ENCODE measurements around the gene ASGR1. TPM values are rescaled to one million over a fixed set of nuclear protein-coding genes. Genes with fewer than 3 reads are reported as not detected.

Gene ASGR1
- total RNA-seq, 1 donor from 2014 or later: 29.0 TPM

- Mint-ChIP-seq H3K27me3 (ENCODE audit: unreplicated experiment) (peaks cover 23% of the 10 kb centered on the region), H3K4me1 (ENCODE audit: low read depth, unreplicated experiment) (peaks cover 47% of the 10 kb centered on the region), H3K4me3 (ENCODE audit: unreplicated experiment) (peak overlapping the region; percentile 93), H3K27ac (ENCODE audit: unreplicated experiment) (peak overlapping the region; percentile 62), H3K9me3 (ENCODE audit: unreplicated experiment) (peaks cover 15% of the 10 kb centered on the region), H3K36me3 (ENCODE audit: unreplicated experiment) (no peaks in the 10 kb centered on the region)
- DNase-seq: no peak
- TF ChIP-seq CTCF (IDR thresholded peaks at IDR 0.05; ENCODE audit: partially characterized antibody, unreplicated experiment): no peak
These were observed 36.5 kb upstream of the ASGR1 start for GRCh38 chr17:7215652-7216180.

GRCh38 chr17:7215136-7215638 is 36.0 kb upstream of the ASGR1 start:
- peaks cover 10% of the 10 kb centered on the region for H3K9me3 Mint-ChIP-seq (ENCODE audit: unreplicated experiment)
- peaks cover 47% of the 10 kb centered on the region for H3K4me1 Mint-ChIP-seq (ENCODE audit: low read depth, unreplicated experiment)
- TF ChIP-seq CTCF (IDR thresholded peaks at IDR 0.05; ENCODE audit: partially characterized antibody, unreplicated experiment): no peak
- peak overlapping the region; percentile 92 for H3K4me3 Mint-ChIP-seq (ENCODE audit: unreplicated experiment)
- H3K27me3 Mint-ChIP-seq (ENCODE audit: unreplicated experiment): peaks cover 23% of the 10 kb centered on the region
- peak overlapping the region; percentile 44 for H3K27ac Mint-ChIP-seq (ENCODE audit: unreplicated experiment)
- no peaks in the 10 kb centered on the region for H3K36me3 Mint-ChIP-seq (ENCODE audit: unreplicated experiment)
- no peak for DNase-seq

GRCh38 chr17:7214300-7215135 is 35.3 kb upstream of the ASGR1 start:
- H3K36me3 Mint-ChIP-seq (ENCODE audit: unreplicated experiment): no peaks in the 10 kb centered on the region
- peak overlapping the region; percentile 92 for H3K4me3 Mint-ChIP-seq (ENCODE audit: unreplicated experiment)
- H3K4me1 Mint-ChIP-seq (ENCODE audit: low read depth, unreplicated experiment): peaks cover 46% of the 10 kb centered on the region
- H3K9me3 Mint-ChIP-seq (ENCODE audit: unreplicated experiment): peaks cover 10% of the 10 kb centered on the region
- TF ChIP-seq CTCF (IDR thresholded peaks at IDR 0.05; ENCODE audit: partially characterized antibody, unreplicated experiment): peak; percentile 47
- H3K27ac Mint-ChIP-seq (ENCODE audit: unreplicated experiment): peak overlapping the region; percentile 98
- H3K27me3 Mint-ChIP-seq (ENCODE audit: unreplicated experiment): peaks cover 23% of the 10 kb centered on the region
- DNase-seq: peak; percentile 100

GRCh38 chr17:7213895-7214299 is 34.7 kb upstream of the ASGR1 start:
- Mint-ChIP-seq H3K4me3 (ENCODE audit: unreplicated experiment) (peak overlapping the region; percentile 92), H3K9me3 (ENCODE audit: unreplicated experiment) (peaks cover 6% of the 10 kb centered on the region), H3K36me3 (ENCODE audit: unreplicated experiment) (no peaks in the 10 kb centered on the region), H3K4me1 (ENCODE audit: low read depth, unreplicated experiment) (peaks cover 44% of the 10 kb centered on the region), H3K27me3 (ENCODE audit: unreplicated experiment) (peaks cover 21% of the 10 kb centered on the region), H3K27ac (ENCODE audit: unreplicated experiment) (peak overlapping the region; percentile 98)
- DNase-seq: peak; percentile 96
- TF ChIP-seq CTCF (IDR thresholded peaks at IDR 0.05; ENCODE audit: partially characterized antibody, unreplicated experiment): peak; percentile 77
